ENCODE data around the gene PSPH.

GRCh38 chr7:56099653-56100052 lies 48.4 kb upstream of the PSPH start:
- no peak for TF ChIP-seq EP300 (IDR thresholded peaks at IDR 0.05; ENCODE audit: borderline replicate concordance in 1 of 2, low read depth in 1 of 2, low read length in 1 of 2)
- TF ChIP-seq POLR2AphosphoS5 (IDR thresholded peaks at IDR 0.05; ENCODE audit: low read depth, low read length) = 0 out of 2 replicates have a peak, but pooled peaks have one; percentile 14
- TF ChIP-seq CTCF (IDR thresholded peaks at IDR 0.05) = no peak
- no peak for TF ChIP-seq CHD2 (IDR thresholded peaks at IDR 0.05; ENCODE audit: low read length, partially characterized antibody)
- TF ChIP-seq FOXM1 (IDR thresholded peaks at IDR 0.05; ENCODE audit: low read depth) = no peak
- TF ChIP-seq USF2 (IDR thresholded peaks at IDR 0.05; ENCODE audit: borderline replicate concordance, low read depth, low read length) = no peak
- no peak for TF ChIP-seq EZH2phosphoT487 (IDR thresholded peaks at IDR 0.05; ENCODE audit: borderline replicate concordance, low read depth)
- no peak for TF ChIP-seq REST (IDR thresholded peaks at IDR 0.05; ENCODE audit: low read depth, low read length)
- TF ChIP-seq RCOR1 (IDR thresholded peaks at IDR 0.05; ENCODE audit: low read length) = no peak
- no peak for TF ChIP-seq SMC3 (IDR thresholded peaks at IDR 0.05; ENCODE audit: low read depth, low read length)
- TF ChIP-seq MAX (IDR thresholded peaks at IDR 0.05; ENCODE audit: low read depth) = no peak
- TF ChIP-seq GABPA (IDR thresholded peaks at IDR 0.05; ENCODE audit: low read depth) = no peak
- TF ChIP-seq SIN3A (IDR thresholded peaks at IDR 0.05; ENCODE audit: borderline replicate concordance, low read depth, low read length) = no peak
- TF ChIP-seq TAF1 (IDR thresholded peaks at IDR 0.05; ENCODE audit: borderline replicate concordance, low read depth, low read length) = no peak
